ACC112 (cell line): ENCODE results near the gene NRIP3.
"Not testable (repeated sequence)": the region's sequence is repeated elsewhere in the genome, so short reads cannot be mapped to it uniquely, and the experiment has no call there.

Experiments
- H2AFZ ChIP-seq: fragments of 200-600 bp; sonication (generic); one replicate; pipeline ENCODE4 v1.6.0; 2017; ENCODE audit warnings: antibody characterized with exemption, low read length; ENCODE audit not compliant: unreplicated experiment
- H3K27ac ChIP-seq: fragments of 200-600 bp; sonication (generic); 2 replicates; pipeline ENCODE4 v1.5.1; 2014; ENCODE audit warnings: low read depth, mild to moderate bottlenecking, antibody characterized with exemption, low read length, moderate library complexity
- H3K27me3 ChIP-seq: fragments of 200-600 bp; sonication (generic); 2 replicates; pipeline ENCODE4 v1.6.1; 2014; ENCODE audit warnings: mild to moderate bottlenecking, antibody characterized with exemption, low read length, moderate library complexity, mixed read lengths; ENCODE audit not compliant: insufficient read depth
- H3K36me3 ChIP-seq: fragments of 200-600 bp; sonication (generic); 2 replicates; pipeline ENCODE4 v1.6.1; 2016; ENCODE audit warnings: mild to moderate bottlenecking, antibody characterized with exemption, low read length, moderate library complexity, mixed read lengths; ENCODE audit not compliant: insufficient read depth
- H3K4me1 ChIP-seq: fragments of 200-600 bp; sonication (generic); one replicate; pipeline ENCODE4 v1.6.1; 2016; ENCODE audit warnings: low read length, mixed read lengths; ENCODE audit not compliant: insufficient read depth, unreplicated experiment, control insufficient read depth
- H3K4me3 ChIP-seq: fragments of 200-600 bp; sonication (generic); 2 replicates; pipeline ENCODE4 v1.5.1; 2014; ENCODE audit warnings: mild to moderate bottlenecking, low read depth, low read length
- H3K79me2 ChIP-seq: fragments of 200-600 bp; sonication (generic); one replicate; pipeline ENCODE4 v1.6.0; 2016; ENCODE audit warnings: low read length; ENCODE audit not compliant: control insufficient read depth, unreplicated experiment, insufficient read depth

NRIP3 gene

GRCh38 chr11:9001736-9002135, 2.1 kb downstream of the NRIP3 start:
- H3K27me3 ChIP-seq, result peaks cover 26% of the 10 kb centered on the region
- H3K4me3 ChIP-seq, result peak overlapping the region; percentile 30
- peaks cover 23% of the 10 kb centered on the region for H3K79me2 ChIP-seq
- no peaks in the 10 kb centered on the region for H3K36me3 ChIP-seq
- H2AFZ ChIP-seq, result no peak overlapping the region
- no peak overlapping the region for H3K27ac ChIP-seq
- H3K4me1 ChIP-seq, result peaks cover 18% of the 10 kb centered on the region

GRCh38 chr11:8998017-8998416, 5.8 kb downstream of the NRIP3 start:
- no peaks in the 10 kb centered on the region for H3K27me3 ChIP-seq
- H3K79me2 ChIP-seq, result peaks cover 21% of the 10 kb centered on the region
- no peak overlapping the region for H3K4me3 ChIP-seq
- no peak overlapping the region for H3K27ac ChIP-seq
- no peak overlapping the region for H2AFZ ChIP-seq
- H3K36me3 ChIP-seq, result no peaks in the 10 kb centered on the region
- H3K4me1 ChIP-seq, result peaks cover 14% of the 10 kb centered on the region

- H3K79me2 ChIP-seq, result peaks cover 17% of the 10 kb centered on the region
- H3K27me3 ChIP-seq, result no peaks in the 10 kb centered on the region
Observed at GRCh38 chr11:8997451-8997850, 6.3 kb downstream of the NRIP3 start.

GRCh38 chr11:8989453-8989852, 14.3 kb downstream of the NRIP3 start:
- H3K4me3 ChIP-seq, result no peak overlapping the region
- peaks cover 19% of the 10 kb centered on the region for H3K4me1 ChIP-seq
- peaks cover 2% of the 10 kb centered on the region for H3K79me2 ChIP-seq
- H2AFZ ChIP-seq, result no peak overlapping the region
- H3K27me3 ChIP-seq, result no peaks in the 10 kb centered on the region
- H3K27ac ChIP-seq, result peak overlapping the region; percentile 9; the same call in 1 of the 2 replicates
- no peaks in the 10 kb centered on the region for H3K36me3 ChIP-seq

More at GRCh38 chr11:8997451-8997850, 6.3 kb downstream of the NRIP3 start:
- Histone ChIP-seq H2AFZ (no peak overlapping the region), H3K36me3 (no peaks in the 10 kb centered on the region), H3K4me1 (peaks cover 10% of the 10 kb centered on the region), H3K4me3 (no peak overlapping the region), H3K27ac (no peak overlapping the region)

- no peaks in the 10 kb centered on the region for H3K27me3 ChIP-seq
- H3K27ac ChIP-seq, result 0 out of 2 replicates have a peak overlapping the region, but pooled peaks have one; percentile 0
- H3K36me3 ChIP-seq, result no peaks in the 10 kb centered on the region
- H3K79me2 ChIP-seq, result peaks cover 2% of the 10 kb centered on the region
- peaks cover 19% of the 10 kb centered on the region for H3K4me1 ChIP-seq
- H2AFZ ChIP-seq, result no peak overlapping the region
- H3K4me3 ChIP-seq, result no peak overlapping the region
Observed at GRCh38 chr11:8988329-8989234, 15.2 kb downstream of the NRIP3 start.

- H3K36me3 ChIP-seq, result 0 out of 2 replicates have a peak, but pooled peaks cover 3% of the 10 kb centered on the region
- no peak overlapping the region for H3K4me3 ChIP-seq
- peaks cover 19% of the 10 kb centered on the region for H3K4me1 ChIP-seq
- H3K79me2 ChIP-seq, result peaks cover 2% of the 10 kb centered on the region
- H2AFZ ChIP-seq, result no peak overlapping the region
- no peaks in the 10 kb centered on the region for H3K27me3 ChIP-seq
- no peak overlapping the region for H3K27ac ChIP-seq
Observed at GRCh38 chr11:8987446-8987845, 16.4 kb downstream of the NRIP3 start.

- H3K4me3 ChIP-seq, H3K79me2 ChIP-seq, H3K27me3 ChIP-seq, H2AFZ ChIP-seq, H3K36me3 ChIP-seq, H3K27ac ChIP-seq: not testable (repeated sequence)
- H3K4me1 ChIP-seq, result peaks cover 19% of the 10 kb centered on the region
Observed at GRCh38 chr11:8986772-8987171, 17.0 kb downstream of the NRIP3 start.

- H3K4me3 ChIP-seq, result no peak overlapping the region
- no peaks in the 10 kb centered on the region for H3K27me3 ChIP-seq
- H2AFZ ChIP-seq, result no peak overlapping the region
- H3K4me1 ChIP-seq, result peaks cover 19% of the 10 kb centered on the region
- H3K36me3 ChIP-seq, result 0 out of 2 replicates have a peak, but pooled peaks cover 3% of the 10 kb centered on the region
- H3K79me2 ChIP-seq, result peaks cover 2% of the 10 kb centered on the region
- H3K27ac ChIP-seq, result no peak overlapping the region
Observed at GRCh38 chr11:8985462-8985861, 18.3 kb downstream of the NRIP3 start.

GRCh38 chr11:8983552-8983951, 20.2 kb downstream of the NRIP3 start:
- H2AFZ ChIP-seq, result no peak overlapping the region

GRCh38 chr11:8980485-8980884, 23.3 kb downstream of the NRIP3 start:
- Histone ChIP-seq H3K27me3 (no peaks in the 10 kb centered on the region), H3K4me1 (no peaks in the 10 kb centered on the region), H3K79me2 (no peaks in the 10 kb centered on the region), H3K4me3 (no peak overlapping the region), H3K27ac (no peak overlapping the region), H2AFZ (no peak overlapping the region), H3K36me3 (0 out of 2 replicates have a peak, but pooled peaks cover 3% of the 10 kb centered on the region)

More at GRCh38 chr11:8983552-8983951, 20.2 kb downstream of the NRIP3 start:
- 0 out of 2 replicates have a peak, but pooled peaks cover 3% of the 10 kb centered on the region for H3K36me3 ChIP-seq
- H3K27ac ChIP-seq, result no peak overlapping the region
- no peaks in the 10 kb centered on the region for H3K27me3 ChIP-seq
- peaks cover 2% of the 10 kb centered on the region for H3K79me2 ChIP-seq
- peaks cover 3% of the 10 kb centered on the region for H3K4me1 ChIP-seq
- H3K4me3 ChIP-seq, result no peak overlapping the region

GRCh38 chr11:8979365-8979764, 24.4 kb downstream of the NRIP3 start:
- H2AFZ ChIP-seq, H3K4me3 ChIP-seq, H3K79me2 ChIP-seq, H3K27me3 ChIP-seq, H3K36me3 ChIP-seq, H3K4me1 ChIP-seq, H3K27ac ChIP-seq: not testable (repeated sequence)
